GM08714 (cell line): ENCODE results near the gene MAVS.

Source experiments
- H3K4me3 ChIP-seq: fragments of 200-500 bp; sonication (Bioruptor generic); 2 replicates; pipeline ENCODE4 v1.5.1; 2014; ENCODE audit warnings: mild to moderate bottlenecking, low read length, inconsistent platforms
- ZNF274 ChIP-seq: IDR thresholded peaks from 2 replicates; pipeline ENCODE4 v1.6.1; 2012; ENCODE audit warnings: mild to moderate bottlenecking, low read depth, low read length

MAVS gene

GRCh38 chr20:3916364-3916763 is 69.7 kb downstream of the MAVS start:
- TF ChIP-seq ZNF274 = no peak

DNA sequence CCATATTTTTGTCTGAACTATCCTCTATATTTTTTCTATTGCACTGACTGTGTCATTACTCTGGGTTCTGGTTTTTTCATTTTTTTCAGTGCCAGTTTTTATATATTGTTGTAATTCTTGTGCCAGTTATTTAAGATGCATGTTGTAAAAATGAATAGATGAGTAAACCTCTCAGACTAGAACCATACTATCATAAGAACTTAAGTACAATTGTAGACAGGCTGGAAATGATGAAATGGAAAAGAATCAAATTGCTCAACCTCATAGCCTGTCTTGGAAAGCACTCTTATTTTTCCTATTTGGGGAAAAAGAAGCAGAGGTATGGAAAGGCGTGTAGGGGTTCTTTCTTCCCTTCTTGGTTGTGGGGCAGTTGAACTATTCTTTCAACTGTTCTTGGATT is 72.7 kb downstream of the MAVS start:
- H3K4me3 ChIP-seq = no peak overlapping the region
- no peak for TF ChIP-seq ZNF274

More at GRCh38 chr20:3916364-3916763, 69.7 kb downstream of the MAVS start:
- H3K4me3 ChIP-seq = no peak overlapping the region

DNA sequence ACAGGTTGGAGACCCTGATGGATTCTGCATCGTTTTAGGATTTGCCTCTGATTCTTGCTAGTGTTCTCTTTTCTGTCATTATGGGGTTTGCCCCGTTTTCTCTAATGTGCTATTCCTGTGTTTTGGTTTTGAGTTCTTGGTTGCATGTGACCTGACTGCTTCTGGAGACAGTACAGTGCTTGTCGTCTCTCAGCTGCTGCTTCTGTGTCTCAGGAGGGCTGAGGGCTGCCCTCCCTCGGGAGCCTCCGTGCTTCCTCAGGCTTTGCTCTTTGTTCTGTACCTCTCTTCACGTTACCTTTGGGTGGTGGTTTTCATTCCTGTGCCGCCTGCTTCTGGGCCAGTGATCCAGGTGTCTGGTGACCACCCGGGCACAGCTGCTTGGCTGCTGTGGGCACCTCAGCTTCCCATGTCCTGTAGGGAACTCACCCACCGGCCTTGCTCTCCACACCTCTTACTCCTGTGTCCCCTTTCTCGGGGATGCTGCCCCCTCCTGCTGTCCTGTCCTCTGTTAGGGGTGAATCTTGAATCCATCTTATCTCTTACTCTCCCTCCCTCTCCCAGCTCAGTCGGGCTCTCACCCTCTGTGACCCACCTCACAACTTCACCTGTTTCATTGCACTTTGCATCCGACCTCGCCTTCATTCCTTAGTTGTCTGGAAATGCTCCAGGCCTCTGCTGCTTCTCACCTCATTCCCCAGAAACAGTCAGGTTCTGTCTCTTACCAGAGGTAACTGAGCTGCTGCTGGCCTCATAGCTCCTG is 75.8 kb downstream of the MAVS start:
- no peak for TF ChIP-seq ZNF274

DNA sequence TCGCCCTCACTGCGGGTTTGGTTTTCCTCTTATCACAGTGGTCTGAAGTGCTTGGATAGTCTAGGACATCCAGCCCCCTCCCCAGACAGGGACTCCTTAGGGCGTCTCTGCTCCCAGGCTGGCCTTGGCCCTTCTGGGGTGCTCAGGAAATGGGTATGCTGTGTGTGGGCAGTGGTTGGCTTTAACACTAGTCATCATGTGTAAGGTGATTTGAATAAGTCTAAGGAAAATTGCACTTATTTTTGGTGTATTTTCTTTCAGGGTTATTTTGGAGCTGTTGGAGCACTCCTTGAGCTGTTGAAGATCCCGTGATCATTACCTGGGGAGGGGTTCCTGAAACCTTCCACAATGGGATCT is 76.3 kb downstream of the MAVS start:
- no peak overlapping the region for H3K4me3 ChIP-seq
- no peak for TF ChIP-seq ZNF274

More for the DNA sequence above, 75.8 kb downstream of the MAVS start:
- H3K4me3 ChIP-seq = no peak overlapping the region

- no peak for TF ChIP-seq ZNF274
- no peak overlapping the region for H3K4me3 ChIP-seq
Measured at GRCh38 chr20:3923818-3924217, 77.2 kb downstream of the MAVS start.

GRCh38 chr20:3924304-3925112 is 77.9 kb downstream of the MAVS start:
- no peak overlapping the region for H3K4me3 ChIP-seq
- TF ChIP-seq ZNF274 = no peak

- no peak for TF ChIP-seq ZNF274
- H3K4me3 ChIP-seq = no peak overlapping the region
Measured at GRCh38 chr20:3925113-3925695, 78.6 kb downstream of the MAVS start.
